Cardiac muscle cell (in vitro differentiated cells and primary cell): Measurements from ENCODE around the gene RARRES2. TPM values are rescaled to one million over a fixed set of nuclear protein-coding genes. Genes with fewer than 3 reads are reported as not detected.
A peak's percentile ranks its signal among the peaks of the same experiment; 100 is the strongest.

Source experiments
- DNase-seq, 2 donors: peaks; one replicate each; pipeline versions ENCODE4 v3.0.0 to v3.0.0-alpha.2; 2010 to 2017; ENCODE audit warnings: low read depth in 1 of 2, low spot score in 1 of 2
- H3K27ac ChIP-seq: fragments of 200-600 bp; sonication (generic); 2 replicates; pipeline ENCODE4 v1.5.1; 2016
- H3K27me3 ChIP-seq: fragments of 200-600 bp; sonication (generic); 2 replicates; pipeline ENCODE4 v1.6.0; 2016; ENCODE audit warnings: control low read depth
- H3K36me3 ChIP-seq: fragments of 200-600 bp; sonication (generic); 2 replicates; pipeline ENCODE4 v1.5.1; 2016; ENCODE audit warnings: control low read depth
- H3K4me1 ChIP-seq: fragments of 200-600 bp; sonication (generic); 2 replicates; pipeline ENCODE4 v1.8.1; 2017; ENCODE audit warnings: low read depth, mild to moderate bottlenecking, mixed run types
- H3K4me3 ChIP-seq: fragments of 200-600 bp; sonication (generic); 2 replicates; pipeline ENCODE4 v1.5.1; 2016; ENCODE audit warnings: mild to moderate bottlenecking
- H3K9me3 ChIP-seq: fragments of 200-600 bp; sonication (generic); 2 replicates; pipeline ENCODE4 v1.5.1; 2017; ENCODE audit warnings: low read depth, mild to moderate bottlenecking, control low read depth
- polyA plus RNA-seq: library from polyadenylated mRNA; unstranded; fragments of >200 nt; fragmentation: Nextera tagmentation; extraction: Ambion mirVana; gene quantifications from 2 replicates; pipeline ENCODE4 v1.2.1, GENCODE V29; 2016
- total RNA-seq: library from RNA; depleted of rRNA; stranded (reverse); fragments of >200 nt; gene quantifications from 2 replicates; pipeline ENCODE4 v1.2.3, GENCODE V29; 2016
- TF ChIP-seq, protein P1 (sequence below): IDR thresholded peaks from 2 replicates; pipeline ENCODE4 v1.5.1; 2012; ENCODE audit warnings: low read depth, mild to moderate bottlenecking, low read length

The RARRES2 gene
- total and polyA plus RNA-seq, 2 experiments from 2014 or later, result 5.5 to 8.3 TPM

DNA sequence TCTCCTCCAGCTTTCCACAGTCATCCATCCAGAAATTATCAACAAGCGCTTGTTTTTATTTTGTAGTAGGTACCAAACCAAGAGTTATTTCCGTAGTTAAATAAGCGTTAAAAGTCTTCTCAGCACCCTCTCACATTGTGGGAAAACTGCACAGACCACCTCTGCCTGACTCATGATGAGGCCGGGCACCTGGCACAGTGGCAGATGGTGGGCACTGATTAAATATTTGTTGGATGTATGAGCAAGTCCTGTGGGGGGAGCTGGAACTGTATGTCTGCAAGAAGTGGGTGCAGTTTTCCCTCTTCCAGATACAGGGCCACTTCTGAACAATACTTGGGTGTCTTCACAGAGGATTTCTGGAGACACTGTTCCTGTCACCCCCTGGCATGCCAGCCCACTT, 21.9 kb upstream of the RARRES2 start:
- no peak for DNase-seq
- H3K27ac ChIP-seq, result peak overlapping the region; percentile 98
- TF ChIP-seq, protein P1, sequence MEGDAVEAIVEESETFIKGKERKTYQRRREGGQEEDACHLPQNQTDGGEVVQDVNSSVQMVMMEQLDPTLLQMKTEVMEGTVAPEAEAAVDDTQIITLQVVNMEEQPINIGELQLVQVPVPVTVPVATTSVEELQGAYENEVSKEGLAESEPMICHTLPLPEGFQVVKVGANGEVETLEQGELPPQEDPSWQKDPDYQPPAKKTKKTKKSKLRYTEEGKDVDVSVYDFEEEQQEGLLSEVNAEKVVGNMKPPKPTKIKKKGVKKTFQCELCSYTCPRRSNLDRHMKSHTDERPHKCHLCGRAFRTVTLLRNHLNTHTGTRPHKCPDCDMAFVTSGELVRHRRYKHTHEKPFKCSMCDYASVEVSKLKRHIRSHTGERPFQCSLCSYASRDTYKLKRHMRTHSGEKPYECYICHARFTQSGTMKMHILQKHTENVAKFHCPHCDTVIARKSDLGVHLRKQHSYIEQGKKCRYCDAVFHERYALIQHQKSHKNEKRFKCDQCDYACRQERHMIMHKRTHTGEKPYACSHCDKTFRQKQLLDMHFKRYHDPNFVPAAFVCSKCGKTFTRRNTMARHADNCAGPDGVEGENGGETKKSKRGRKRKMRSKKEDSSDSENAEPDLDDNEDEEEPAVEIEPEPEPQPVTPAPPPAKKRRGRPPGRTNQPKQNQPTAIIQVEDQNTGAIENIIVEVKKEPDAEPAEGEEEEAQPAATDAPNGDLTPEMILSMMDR, result no peak
- no peaks in the 10 kb centered on the region for H3K27me3 ChIP-seq
- no peaks in the 10 kb centered on the region for H3K36me3 ChIP-seq
- no peak overlapping the region for H3K4me3 ChIP-seq
- no peaks in the 10 kb centered on the region for H3K9me3 ChIP-seq
- H3K4me1 ChIP-seq, result peaks cover 42% of the 10 kb centered on the region

DNA sequence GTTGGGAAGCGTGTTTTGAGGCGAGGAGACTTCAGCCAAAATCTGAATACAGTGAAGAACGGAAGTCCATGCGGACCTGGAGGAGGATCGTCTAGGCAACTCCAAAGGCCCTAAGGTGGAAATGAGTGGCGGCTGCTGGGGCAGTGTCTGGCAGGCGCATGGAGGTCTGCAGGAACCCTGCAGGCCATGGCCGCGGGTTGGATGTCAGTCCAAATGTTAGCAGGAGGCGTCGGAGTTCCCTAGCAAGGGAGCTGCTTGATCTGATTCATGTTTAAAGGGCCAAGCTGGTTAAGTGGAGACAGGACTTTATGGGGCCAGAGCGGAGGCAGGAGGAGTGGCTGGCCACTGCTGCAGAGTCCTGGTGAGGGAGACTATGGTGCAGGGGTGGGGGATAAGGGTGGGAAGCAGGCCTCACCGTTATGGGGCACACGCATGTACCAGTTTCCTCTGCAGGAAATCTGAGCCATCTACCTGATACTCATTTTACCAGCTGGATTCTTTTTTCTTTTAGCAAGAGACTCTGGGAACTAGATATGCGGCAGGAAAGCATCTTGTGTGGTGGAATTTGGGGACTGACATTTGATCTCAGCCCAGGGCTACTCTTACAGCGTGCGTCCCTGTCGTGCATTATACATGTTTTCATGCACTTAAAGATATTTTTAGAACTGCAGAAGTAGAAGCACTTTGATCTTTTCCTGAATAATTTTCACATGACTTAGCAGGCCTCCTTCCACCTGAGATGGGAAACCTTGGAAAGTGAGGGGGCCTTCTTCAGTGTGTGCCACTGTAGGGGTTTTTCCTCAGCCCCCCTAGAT, 20.6 kb upstream of the RARRES2 start:
- peak in 1 of 2 donors; percentile 67 for DNase-seq
- Histone ChIP-seq H3K4me1 (peaks cover 34% of the 10 kb centered on the region), H3K27me3 (no peaks in the 10 kb centered on the region), H3K9me3 (no peaks in the 10 kb centered on the region), H3K27ac (peak overlapping the region; percentile 98), H3K4me3 (no peak overlapping the region), H3K36me3 (no peaks in the 10 kb centered on the region)
- TF ChIP-seq, protein P1, result no peak

DNA sequence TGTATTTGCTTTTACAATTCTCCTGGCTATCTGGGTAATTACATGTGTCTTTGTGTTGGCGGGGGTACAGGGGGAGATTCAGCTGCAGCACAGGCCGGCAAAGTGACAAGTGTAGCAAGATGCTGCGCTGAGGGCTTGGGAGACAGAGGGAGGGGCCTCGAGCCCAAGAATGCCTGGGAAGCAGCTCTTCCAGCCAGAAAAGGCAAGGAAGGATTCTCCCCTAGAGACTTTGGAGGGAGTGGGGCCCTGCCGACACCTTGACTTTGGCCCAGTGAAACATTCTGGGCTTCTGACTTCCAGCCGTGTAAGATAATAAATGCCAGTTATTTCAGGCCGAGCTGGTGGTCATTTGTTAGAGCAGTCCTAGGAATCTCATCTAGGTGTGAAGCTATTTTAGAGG, 20.0 kb upstream of the RARRES2 start:
- Histone ChIP-seq H3K4me1 (peaks cover 34% of the 10 kb centered on the region), H3K4me3 (no peak overlapping the region), H3K27me3 (no peaks in the 10 kb centered on the region), H3K9me3 (no peaks in the 10 kb centered on the region), H3K27ac (peak overlapping the region; percentile 98), H3K36me3 (no peaks in the 10 kb centered on the region)
- DNase-seq, result no peak
- TF ChIP-seq, protein P1, result no peak

DNA sequence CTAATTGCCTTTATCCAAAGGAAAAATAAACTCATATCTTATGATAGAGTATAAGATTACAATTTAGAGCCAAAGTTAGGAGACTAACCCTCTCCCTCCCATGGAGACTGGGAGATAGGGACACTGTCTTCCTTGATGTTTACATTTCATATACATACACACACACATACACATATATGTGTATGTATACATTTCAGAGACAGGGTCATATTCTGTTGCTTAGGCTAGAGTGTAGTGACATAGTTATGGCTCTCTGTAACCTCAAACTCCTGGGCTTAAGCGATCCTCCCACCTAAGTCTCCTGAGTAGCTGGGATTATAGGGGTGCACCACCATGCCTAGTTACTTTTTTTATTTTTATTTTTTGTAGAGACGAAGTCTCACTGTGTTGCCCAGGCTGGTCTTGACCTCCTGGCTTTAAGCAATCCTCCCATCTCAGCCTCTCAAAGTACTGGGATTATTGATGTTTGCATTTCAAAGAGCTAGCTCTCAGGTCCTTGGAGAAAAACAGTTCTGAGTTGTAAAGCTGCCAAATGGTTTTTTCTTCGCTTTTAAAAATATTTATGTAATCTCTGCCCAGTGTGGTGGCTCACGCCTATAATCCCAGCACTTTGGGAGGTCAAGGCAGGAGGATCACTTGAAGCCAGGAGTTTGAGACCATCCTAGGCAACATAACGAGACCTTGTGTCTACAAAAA, 19.1 kb upstream of the RARRES2 start:
- H3K9me3 ChIP-seq, result no peaks in the 10 kb centered on the region
- no peak for DNase-seq
- peak overlapping the region; percentile 98 for H3K27ac ChIP-seq
- H3K4me3 ChIP-seq, result no peak overlapping the region
- H3K4me1 ChIP-seq, result peaks cover 34% of the 10 kb centered on the region
- H3K36me3 ChIP-seq, result no peaks in the 10 kb centered on the region
- TF ChIP-seq, protein P1, result no peak
- no peaks in the 10 kb centered on the region for H3K27me3 ChIP-seq

DNA sequence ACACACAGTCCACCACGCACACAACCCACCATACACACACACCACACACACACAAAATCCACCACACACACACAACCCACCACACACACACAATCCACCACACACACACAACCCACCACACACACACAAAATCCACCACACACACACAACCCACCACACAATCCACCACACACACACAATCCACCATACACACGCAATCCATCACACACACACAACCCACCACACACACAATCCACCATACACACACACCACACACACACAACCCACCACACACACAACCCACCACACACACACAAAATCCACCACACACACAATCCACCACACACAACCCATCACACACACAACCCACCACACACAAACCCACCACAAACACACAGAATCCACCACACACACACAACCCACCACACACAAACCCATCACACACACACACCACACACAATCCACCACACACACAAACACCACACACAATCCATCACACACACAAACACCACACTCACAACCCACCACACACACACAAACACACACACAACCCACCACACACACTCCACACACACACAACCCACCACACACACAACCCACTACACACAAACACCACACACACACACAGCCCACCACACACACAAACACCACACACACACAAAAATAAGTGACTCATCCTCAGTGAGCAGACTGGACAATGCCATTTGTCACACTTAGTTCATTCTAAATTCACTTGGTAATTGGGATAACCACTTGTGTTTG, 18.4 kb upstream of the RARRES2 start:
- Histone ChIP-seq H3K27ac (no peak overlapping the region), H3K4me1 (peaks cover 34% of the 10 kb centered on the region), H3K9me3 (no peaks in the 10 kb centered on the region), H3K4me3 (no peak overlapping the region), H3K36me3 (no peaks in the 10 kb centered on the region), H3K27me3 (no peaks in the 10 kb centered on the region)
- TF ChIP-seq, protein P1, result no peak
- no peak for DNase-seq
